ENCODE results near the gene DHX38.
A peak's percentile ranks its signal among the peaks of the same experiment; 100 is the strongest.

Gene DHX38

DNA sequence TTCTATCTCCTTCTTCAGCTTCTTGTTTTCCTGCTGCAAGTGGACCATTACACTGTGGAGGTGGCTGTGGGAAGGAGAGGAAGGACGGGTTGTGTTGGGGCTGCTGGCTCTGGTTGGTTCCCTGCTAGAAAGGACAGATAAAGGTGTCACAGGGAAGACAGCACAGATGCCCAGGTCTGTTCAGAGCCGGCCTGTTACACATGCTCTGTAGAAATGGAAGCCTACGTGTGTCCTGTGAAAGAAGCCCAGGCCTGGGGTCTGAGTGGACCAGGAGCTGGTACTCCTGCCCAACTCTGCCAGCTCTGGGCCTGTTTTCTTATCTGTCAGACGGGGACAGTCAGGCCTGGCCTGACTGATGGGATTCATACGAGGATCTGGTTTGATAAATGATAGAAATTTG, 26.4 kb downstream of the DHX38 start:
- no peak for DNase-seq (ENCODE audit: low read depth in 2 of 2, low spot score in 1 of 2)

DNA sequence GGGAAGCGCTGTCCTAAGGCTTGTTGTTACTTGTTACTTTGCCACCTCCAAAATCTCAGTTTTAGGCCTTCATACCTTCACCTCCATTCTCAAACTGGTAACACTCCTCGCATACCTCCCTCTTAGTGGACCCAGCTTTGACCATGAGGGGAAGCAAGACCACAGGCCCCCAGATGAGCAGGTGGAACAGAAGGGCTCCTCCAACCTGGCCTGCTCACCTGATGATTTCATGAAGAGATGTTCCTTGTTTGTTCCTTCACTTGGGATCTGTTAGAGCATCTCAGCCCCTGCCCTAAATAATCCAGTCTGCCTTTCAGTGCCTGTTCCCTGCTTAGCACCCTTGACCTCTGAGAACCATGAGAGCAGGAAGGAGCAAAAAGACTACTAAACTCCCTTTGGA, 28.7 kb downstream of the DHX38 start:
- DNase-seq (ENCODE audit: low read depth in 2 of 2, low spot score in 1 of 2): no peak

GRCh38 chr16:72122916-72123315, 29.3 kb downstream of the DHX38 start:
- DNase-seq (ENCODE audit: low read depth in 2 of 2, low spot score in 1 of 2): no peak

DNA sequence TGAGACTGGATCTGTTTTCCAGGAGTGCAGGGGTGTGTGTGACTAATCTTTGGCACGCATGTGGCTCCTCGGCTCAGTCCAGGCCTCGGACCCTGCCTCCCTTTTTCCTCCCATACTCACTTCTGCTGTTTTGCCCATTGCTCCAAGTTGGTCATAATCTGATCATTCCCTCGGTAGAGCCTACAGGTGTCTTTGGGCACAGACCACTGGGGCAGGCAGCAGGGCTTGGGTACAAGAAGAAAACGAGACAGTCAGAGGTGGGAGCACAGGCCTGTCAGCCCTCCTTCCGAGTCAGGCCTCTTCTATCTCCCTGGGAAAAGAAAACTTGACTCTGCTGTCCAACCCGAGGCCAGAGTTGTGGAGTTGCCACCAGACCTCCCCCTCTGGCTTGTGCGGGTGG, 29.8 kb downstream of the DHX38 start:
- no peak for DNase-seq (ENCODE audit: low read depth in 2 of 2, low spot score in 1 of 2)

DNA sequence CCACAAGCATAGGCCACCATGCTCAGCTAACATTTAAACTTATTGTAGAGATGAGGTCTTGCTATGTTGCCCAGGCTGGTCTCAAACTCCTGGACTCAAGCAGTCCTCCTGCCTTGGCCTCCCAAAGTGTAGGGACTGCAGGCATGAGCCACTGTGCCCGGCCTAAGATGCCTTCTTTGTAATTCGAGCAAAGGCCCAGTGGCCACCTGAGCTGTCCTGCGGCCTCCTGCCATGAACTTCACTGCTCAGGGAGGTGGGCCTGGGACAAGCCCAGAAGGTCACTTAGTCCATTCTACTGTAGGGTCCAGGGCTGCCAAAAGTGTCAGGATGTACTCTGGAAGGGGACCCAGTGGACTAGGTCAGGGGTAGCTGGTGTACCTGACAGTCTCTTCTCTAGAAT, 30.5 kb downstream of the DHX38 start:
- no peak for DNase-seq (ENCODE audit: low read depth in 2 of 2, low spot score in 1 of 2)

- DNase-seq (ENCODE audit: low read depth in 2 of 2, low spot score in 1 of 2): peak; percentile 7 to 31
Measured at GRCh38 chr16:72124761-72125634, 31.4 kb downstream of the DHX38 start.

DNA sequence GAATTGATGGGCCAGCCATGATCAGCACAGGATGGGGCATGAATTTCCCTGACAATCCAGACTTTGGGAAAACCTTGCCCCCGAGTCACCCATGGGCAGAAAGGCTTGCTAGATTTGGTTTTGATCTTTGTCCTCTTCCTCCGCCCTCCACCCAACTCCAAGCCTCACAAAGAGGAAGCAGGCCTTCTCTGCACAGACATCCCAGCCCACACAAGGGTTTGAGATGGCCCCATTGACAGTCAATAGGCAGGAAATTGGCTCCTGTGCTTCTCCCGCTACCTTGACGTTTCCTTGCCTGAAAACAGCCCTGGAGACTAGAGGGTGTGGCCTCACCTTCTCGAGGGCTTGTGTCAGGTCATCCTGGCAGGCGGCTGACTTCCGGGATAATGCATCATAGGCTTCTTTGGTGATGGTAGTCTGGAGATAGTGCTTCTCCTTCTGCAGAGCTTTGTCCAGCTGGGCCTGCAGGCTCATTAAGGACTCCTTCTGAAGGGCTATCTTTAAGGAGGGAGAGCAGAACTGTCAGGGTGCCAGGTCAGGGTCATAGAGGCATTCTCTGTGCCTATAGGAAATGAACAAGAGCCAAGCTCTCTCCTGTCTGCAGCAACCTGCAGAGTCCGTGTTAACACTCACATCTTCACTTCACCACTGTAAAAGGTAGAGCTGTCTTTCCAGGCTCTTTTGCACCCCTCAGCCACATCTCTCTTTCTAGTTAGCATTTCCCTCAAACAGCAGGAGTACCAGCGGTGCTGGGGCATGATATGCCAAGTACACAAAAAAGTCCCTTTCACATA, 32.2 kb downstream of the DHX38 start:
- no peak for DNase-seq (ENCODE audit: low read depth in 2 of 2, low spot score in 1 of 2)

DNA sequence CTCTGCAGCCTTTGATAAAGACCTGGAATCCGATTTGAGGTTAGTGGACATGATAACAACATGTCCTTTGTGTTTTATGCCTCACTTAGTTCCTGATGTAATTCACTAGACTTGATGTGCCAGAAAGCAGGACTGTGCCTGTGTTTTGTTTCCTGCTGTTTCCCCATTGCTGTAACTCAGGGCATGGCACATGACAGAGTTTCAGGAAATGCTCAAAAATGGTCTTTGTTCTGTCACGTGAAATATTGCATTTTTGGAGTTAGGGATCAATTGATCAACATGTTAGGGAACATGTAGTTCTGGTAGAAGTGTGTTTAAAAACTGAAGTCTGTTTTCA, 32.8 kb downstream of the DHX38 start:
- DNase-seq (ENCODE audit: low read depth in 2 of 2, low spot score in 1 of 2): no peak

DNA sequence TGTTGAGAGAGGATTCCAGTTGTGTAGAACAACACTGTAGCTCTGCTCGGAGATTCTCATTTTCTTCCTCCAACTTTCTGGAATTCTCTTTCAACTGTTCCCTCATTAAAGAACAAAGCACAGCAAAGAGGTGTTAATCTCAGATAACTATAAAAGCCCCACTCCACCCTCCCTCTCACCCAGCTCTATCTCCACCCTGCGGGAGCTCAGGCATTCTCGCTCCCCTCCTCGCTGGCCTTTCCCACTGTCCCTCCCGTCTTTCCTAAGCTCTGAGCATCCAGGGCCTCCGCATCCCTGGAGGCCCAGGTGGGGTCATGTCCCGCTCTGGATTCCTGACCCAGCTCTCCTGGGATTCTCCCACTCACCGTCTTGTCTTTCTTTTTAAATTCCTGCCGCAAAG, 35.1 kb downstream of the DHX38 start:
- DNase-seq (ENCODE audit: low read depth in 2 of 2, low spot score in 1 of 2): no peak

DNA sequence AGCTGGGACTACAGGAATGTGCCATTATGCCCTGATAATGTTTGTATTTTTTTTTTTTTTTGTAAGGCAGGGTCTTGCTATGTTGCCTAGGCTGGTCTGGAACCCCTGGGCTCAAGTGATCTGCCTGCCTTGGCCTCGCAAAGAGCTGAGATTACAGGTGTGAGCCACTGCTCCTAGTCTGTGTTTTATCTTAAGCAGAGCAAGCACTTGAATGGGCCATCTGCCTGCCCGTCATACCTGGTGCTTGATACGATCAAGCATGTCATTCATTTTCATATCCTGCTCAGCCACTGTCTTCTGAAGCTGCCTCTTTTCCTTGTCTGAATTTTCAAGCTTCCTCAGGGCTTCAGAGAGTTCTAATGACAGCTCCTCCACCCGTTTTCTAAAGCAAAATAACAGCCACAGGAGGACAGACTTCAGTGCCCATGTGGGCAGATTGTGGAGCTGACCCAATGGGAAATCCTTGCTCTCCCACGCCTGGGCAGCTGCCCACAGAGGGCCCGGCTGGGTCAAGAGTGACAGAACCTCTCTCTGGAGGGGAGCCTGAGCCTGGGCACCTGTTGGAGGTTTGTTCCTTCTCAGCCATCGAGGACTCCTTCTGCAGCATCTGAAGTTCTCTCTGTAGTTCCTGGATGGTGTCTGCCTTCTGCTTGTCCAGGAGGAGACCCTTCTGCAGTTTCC, 36.5 kb downstream of the DHX38 start:
- DNase-seq (ENCODE audit: low read depth in 2 of 2, low spot score in 1 of 2): no peak

DNA sequence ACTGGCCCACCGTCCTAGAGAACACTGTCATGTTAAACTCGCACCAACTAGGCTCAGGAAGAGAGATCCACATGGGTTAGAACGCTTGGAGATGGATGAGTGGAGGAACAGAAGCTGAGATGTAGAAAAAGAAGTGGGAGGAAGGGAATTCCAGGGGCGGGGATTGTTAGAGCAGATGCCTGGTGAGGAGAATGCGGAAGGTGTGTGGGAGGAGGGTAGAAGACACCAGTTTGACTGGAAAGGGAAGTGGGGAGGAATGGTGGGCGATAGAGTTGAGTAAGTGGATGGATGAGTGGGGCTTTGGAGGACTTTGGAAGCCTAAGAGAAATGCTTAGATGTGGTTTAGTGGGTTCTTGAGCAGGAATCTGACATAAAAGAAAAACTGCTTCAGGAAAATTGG, 37.4 kb downstream of the DHX38 start:
- no peak for DNase-seq (ENCODE audit: low read depth in 2 of 2, low spot score in 1 of 2)

DNA sequence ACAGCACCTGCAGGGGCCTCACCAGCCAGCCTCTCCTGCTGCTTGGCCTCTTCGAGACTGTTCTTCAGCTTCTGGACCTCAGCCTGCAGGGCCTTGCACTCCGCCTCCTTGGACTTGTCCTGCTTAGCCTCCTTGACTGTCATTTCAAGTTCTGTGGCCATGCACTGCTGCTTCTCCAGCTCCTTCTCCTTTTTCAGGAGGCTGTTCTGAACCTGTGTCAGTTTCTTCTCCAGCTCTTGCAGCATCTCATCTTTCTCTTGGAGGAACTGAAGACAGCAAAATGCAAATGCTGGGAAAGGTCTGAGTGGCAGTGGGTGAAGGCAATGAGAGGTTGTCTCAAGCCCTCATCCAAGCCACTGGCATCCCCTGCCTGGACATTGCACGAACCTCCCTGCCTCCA, 39.1 kb downstream of the DHX38 start:
- DNase-seq (ENCODE audit: low read depth in 2 of 2, low spot score in 1 of 2): no peak

- no peak for DNase-seq (ENCODE audit: low read depth in 2 of 2, low spot score in 1 of 2)
Measured at GRCh38 chr16:72134507-72134906, 40.9 kb downstream of the DHX38 start.

GRCh38 chr16:72137380-72138063, 43.9 kb downstream of the DHX38 start:
- no peak for DNase-seq (ENCODE audit: low read depth in 2 of 2, low spot score in 1 of 2)

GRCh38 chr16:72138064-72138572, 44.5 kb downstream of the DHX38 start:
- no peak for DNase-seq (ENCODE audit: low read depth in 2 of 2, low spot score in 1 of 2)

GRCh38 chr16:72139908-72140307, 46.3 kb downstream of the DHX38 start:
- no peak for DNase-seq (ENCODE audit: low read depth in 2 of 2, low spot score in 1 of 2)

- no peak for DNase-seq (ENCODE audit: low read depth in 2 of 2, low spot score in 1 of 2)
Measured at GRCh38 chr16:72142476-72142875, 48.8 kb downstream of the DHX38 start.

- DNase-seq (ENCODE audit: low read depth in 2 of 2, low spot score in 1 of 2): no peak
Measured at GRCh38 chr16:72149676-72150464, 56.2 kb downstream of the DHX38 start.

DNA sequence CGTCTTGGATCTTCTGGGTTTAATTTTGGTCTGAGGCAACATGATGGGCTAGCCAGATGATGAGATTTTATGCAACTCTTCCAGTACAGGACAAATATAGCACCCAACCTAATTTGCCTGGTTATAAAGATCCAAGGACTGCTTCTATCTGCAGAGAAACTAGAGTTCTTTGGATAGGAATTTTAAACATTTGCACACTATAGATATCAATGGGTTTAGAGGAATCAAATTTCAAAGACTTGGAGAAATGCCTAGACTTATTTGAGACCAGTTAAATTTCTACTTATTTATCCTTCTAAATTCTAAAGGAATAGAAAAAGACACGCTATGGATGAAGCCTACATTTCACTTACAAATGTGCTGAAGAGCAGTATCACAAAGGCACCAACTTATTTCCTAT, 65.7 kb downstream of the DHX38 start:
- no peak for DNase-seq (ENCODE audit: low read depth in 2 of 2, low spot score in 1 of 2)

GRCh38 chr16:72159801-72160200, 66.2 kb downstream of the DHX38 start:
- DNase-seq (ENCODE audit: low read depth in 2 of 2, low spot score in 1 of 2): no peak
